Measurements from ENCODE around the gene LRRK1.
"Not testable (repeated sequence)": the region's sequence is repeated elsewhere in the genome, so short reads cannot be mapped to it uniquely, and the experiment has no call there.

Gene LRRK1

GRCh38 chr15:101083336-101084045, 164.3 kb downstream of the LRRK1 start:
- no peak for DNase-seq

GRCh38 chr15:101084801-101085200, 165.6 kb downstream of the LRRK1 start:
- no peak for DNase-seq

GRCh38 chr15:101085311-101085700, 166.1 kb downstream of the LRRK1 start:
- no peak for DNase-seq

GRCh38 chr15:101086394-101087171, 167.4 kb downstream of the LRRK1 start:
- no peak for DNase-seq

- no peak for DNase-seq
Measured at GRCh38 chr15:101087172-101087769, 168.1 kb downstream of the LRRK1 start.

- DNase-seq, result no peak
Measured at GRCh38 chr15:101088271-101088670, 169.1 kb downstream of the LRRK1 start.

GRCh38 chr15:101088788-101089578, 169.8 kb downstream of the LRRK1 start:
- no peak for DNase-seq

- no peak for DNase-seq
Measured at GRCh38 chr15:101089579-101090427, 170.6 kb downstream of the LRRK1 start.

- no peak for DNase-seq
Measured at GRCh38 chr15:101090428-101090790, 171.3 kb downstream of the LRRK1 start.

GRCh38 chr15:101091080-101092017, 172.2 kb downstream of the LRRK1 start:
- no peak for DNase-seq

GRCh38 chr15:101092156-101092866, 173.2 kb downstream of the LRRK1 start:
- DNase-seq, result no peak

- no peak for DNase-seq
Measured at GRCh38 chr15:101092867-101093202, 173.7 kb downstream of the LRRK1 start.

GRCh38 chr15:101093958-101094357, 174.8 kb downstream of the LRRK1 start:
- DNase-seq, result no peak

GRCh38 chr15:101095796-101096406, 176.7 kb downstream of the LRRK1 start:
- not testable (repeated sequence) for DNase-seq

GRCh38 chr15:101097111-101097510, 178.0 kb downstream of the LRRK1 start:
- DNase-seq, result no peak

GRCh38 chr15:101099183-101099582, 180.0 kb downstream of the LRRK1 start:
- no peak for DNase-seq

- DNase-seq, result no peak
Measured at GRCh38 chr15:101100118-101100517, 181.0 kb downstream of the LRRK1 start.

- no peak for DNase-seq
Measured at GRCh38 chr15:101100593-101101442, 181.7 kb downstream of the LRRK1 start.

- no peak for DNase-seq
Measured at GRCh38 chr15:101101676-101102075, 182.5 kb downstream of the LRRK1 start.
